GM12864 (cell line): ENCODE measurements around the gene CFAP46.

ENCODE experiments used
- DNase-seq: peaks from one replicate; pipeline ENCODE4 v3.0.0-alpha.2; 2011; ENCODE audit warnings: low read depth
- H3K4me3 ChIP-seq: 2 replicates; pipeline ENCODE4 v1.5.1; 2011; ENCODE audit warnings: mild to moderate bottlenecking, low read depth, low read length, control low read depth
- CTCF ChIP-seq: IDR thresholded peaks from 2 replicates; pipeline ENCODE4 v1.5.1; 2011; ENCODE audit warnings: low read depth, mild to moderate bottlenecking, moderate library complexity, low read length, control low read depth, inconsistent platforms; ENCODE audit errors: missing control alignments

Gene CFAP46

DNA sequence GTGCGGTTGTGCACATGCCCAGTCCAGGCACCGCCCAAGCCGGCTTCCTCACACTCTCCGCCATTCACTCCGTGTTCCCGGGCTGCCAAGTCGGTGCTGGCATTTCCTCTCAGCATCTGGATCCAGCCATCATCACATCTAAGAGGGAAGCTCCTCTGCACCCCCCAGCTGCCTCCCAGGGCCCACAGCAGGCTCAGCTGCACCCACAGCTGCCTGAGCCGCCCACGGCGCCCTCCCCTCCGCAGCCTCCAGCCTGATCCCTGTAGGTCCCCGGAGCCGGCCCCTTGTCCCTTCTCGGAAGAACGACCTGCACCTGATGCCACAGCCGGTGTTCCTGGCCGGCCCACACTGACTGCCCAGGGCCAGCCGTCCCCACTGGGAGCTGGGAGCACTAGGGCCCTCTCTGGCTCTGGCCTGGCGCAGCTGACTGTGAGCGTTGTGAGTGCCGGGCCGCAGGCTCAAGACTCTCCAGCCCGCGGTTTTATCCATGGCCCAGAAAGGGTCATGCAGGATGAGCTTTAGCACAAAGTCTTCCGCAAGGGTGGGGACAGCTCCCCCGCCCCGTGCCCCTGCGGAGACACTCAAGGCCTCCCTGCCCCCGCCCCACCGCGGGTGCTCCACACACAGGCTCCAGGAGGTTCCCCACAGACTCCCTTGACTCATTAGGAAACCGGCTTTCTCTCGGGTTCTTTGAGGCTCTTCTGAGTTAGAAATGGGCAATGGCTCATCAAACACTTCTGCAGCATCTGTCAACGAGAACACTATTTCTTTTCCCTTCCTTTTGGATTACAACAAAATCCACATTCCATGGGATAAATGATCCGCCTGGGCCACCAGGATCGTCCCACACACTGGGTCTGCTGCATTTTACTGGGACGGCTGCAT, 31.2 kb downstream of the CFAP46 start:
- no peak overlapping the region for H3K4me3 ChIP-seq
- no peak for TF ChIP-seq CTCF
- no peak for DNase-seq

DNA sequence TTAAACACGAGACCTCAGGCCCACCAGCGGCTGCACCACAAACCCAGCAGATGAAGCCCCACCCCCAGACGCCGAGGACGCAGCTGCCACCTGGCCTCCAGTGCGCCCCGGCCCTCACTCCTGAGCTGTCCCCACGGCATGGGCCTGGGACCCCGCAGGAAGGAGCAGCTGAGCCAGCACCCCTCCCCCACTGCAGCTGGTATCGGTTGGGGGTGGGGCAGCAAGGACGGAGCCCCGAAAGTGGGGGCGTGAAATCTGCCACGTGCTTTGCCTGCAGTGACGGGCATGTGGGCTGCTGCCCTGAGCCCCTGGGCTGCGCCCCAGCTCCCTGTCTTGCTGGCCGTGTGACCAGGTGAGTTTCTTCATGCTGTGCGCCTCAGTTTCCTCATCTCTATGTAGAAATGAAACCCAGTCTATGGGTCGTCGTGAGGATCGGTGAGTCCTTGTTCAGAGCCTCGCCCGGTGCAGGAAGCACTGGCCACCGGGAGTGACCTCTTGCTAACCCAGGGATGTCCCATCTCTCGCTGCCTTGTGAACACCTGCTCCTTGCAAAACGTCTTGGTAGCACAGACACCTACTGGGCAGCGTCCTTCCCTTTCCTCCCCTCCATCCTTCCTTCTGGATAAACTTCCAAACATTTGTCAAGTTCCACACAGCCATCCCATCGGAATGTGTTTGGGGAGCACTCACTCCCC, 32.0 kb downstream of the CFAP46 start:
- no peak overlapping the region for H3K4me3 ChIP-seq
- TF ChIP-seq CTCF = no peak
- no peak for DNase-seq

DNA sequence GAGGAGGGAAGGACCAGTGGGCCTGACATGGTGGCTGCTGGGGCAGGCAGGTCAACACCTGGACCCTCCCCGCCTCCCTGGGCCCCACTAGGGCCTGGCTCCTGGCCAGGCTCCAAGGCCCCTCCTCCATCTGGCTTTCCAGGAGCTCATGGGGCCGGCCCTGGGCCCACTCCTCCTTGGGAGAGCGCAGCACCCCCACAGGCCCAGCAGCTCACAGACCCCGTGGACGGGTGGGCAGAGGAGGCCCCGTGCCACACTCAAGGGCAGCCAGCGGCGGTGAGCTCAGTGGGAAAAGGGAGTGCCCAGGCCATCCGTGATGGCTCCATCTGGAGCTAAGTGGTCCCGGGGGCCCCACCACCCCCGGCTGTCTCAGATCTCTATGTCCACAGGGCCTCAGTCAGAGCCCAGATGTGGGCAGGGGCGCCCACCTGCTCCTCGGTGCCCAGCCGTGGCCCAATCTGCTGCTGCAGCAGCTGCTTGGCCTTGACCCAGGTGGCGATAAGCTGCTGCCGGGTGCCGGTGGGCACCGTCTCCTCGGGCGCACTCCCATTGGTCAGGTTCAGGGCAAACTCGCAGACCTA, 32.8 kb downstream of the CFAP46 start:
- H3K4me3 ChIP-seq = no peak overlapping the region
- TF ChIP-seq CTCF = no peak
- DNase-seq = no peak

DNA sequence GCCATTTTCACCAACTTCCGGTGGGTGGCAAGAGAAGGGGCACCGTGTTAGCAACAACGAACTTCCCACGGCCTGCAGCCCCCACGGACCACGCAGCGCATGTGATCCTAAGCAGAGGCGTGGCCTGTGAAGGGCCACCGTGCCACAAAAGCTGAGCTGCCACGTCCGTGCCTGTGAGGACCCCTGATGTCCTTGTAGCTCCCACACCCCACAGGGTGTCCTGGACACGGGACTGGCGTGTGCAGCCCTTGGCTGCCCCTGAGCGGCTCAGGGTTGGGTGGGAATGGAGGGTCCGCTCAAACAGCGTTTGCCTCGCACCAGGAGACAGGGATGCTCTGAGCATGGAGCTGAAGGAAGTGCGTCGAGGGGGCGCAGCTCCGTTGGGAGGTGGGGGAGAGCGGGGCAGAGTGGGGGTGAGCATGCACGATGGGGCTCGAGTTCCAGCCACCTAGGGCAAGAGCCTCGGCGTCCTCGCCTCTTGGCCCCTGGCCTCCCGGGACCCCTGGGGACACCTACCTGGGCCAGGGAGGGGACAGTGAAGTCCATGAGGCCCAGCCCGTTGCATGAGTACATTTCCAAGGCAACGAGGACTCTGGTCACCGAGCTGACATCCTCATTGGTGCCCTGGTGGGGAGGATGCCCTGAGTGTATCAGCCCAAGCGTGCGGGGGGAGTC, 33.6 kb downstream of the CFAP46 start:
- no peak overlapping the region for H3K4me3 ChIP-seq
- TF ChIP-seq CTCF = no peak
- DNase-seq = no peak

GRCh38 chr10:132907821-132908620, 34.3 kb downstream of the CFAP46 start:
- no peak overlapping the region for H3K4me3 ChIP-seq
- TF ChIP-seq CTCF = no peak

GRCh38 chr10:132906836-132907235, 35.5 kb downstream of the CFAP46 start:
- TF ChIP-seq CTCF = no peak
- no peak overlapping the region for H3K4me3 ChIP-seq
- no peak for DNase-seq

More at GRCh38 chr10:132907821-132908620, 34.3 kb downstream of the CFAP46 start:
- no peak for DNase-seq
